SK-N-SH treated with all-trans-retinoic acid at 6 μM for 48 hours (cell line): ENCODE data around the gene MYO3B.

Source experiments
- ATAC-seq: fragments of 200-7000 bp; cut with Tn5 transposase; 3 replicates; pipeline ENCODE4 v1.9.1; 2020; ENCODE audit warnings: mild to moderate bottlenecking, moderate library complexity
- ARNTL ChIP-seq: fragments of 450-650 bp; formaldehyde crosslinking; IDR thresholded peaks from 2 replicates; pipeline ENCODE4 v1.5.0; 2020; ENCODE audit warnings: low read depth, mild to moderate bottlenecking, moderate library complexity, borderline replicate concordance
- BACH2 ChIP-seq: fragments of 250-450 bp; sonication (Bioruptor Pico); IDR thresholded peaks from 2 replicates; pipeline ENCODE4 v1.9.0; 2021; ENCODE audit warnings: mild to moderate bottlenecking, borderline replicate concordance
- CSDC2 ChIP-seq: fragments of 250-450 bp; sonication (Bioruptor Pico); IDR thresholded peaks from 2 replicates; pipeline ENCODE4 v1.5.0; 2020; ENCODE audit warnings: mild to moderate bottlenecking, moderate library complexity
- ESRRG ChIP-seq: fragments of 250-450 bp; sonication (Bioruptor Pico); IDR thresholded peaks from 2 replicates; pipeline ENCODE4 v1.6.1; 2021; ENCODE audit warnings: mild to moderate bottlenecking
- GLIS3 ChIP-seq: fragments of 250-450 bp; sonication (Bioruptor Pico); IDR thresholded peaks from 2 replicates; pipeline ENCODE4 v1.5.0; 2020; ENCODE audit warnings: mild to moderate bottlenecking, moderate library complexity
- ISL1 ChIP-seq: fragments of 250-450 bp; sonication (Bioruptor Pico); IDR thresholded peaks from 2 replicates; pipeline ENCODE4 v2.1.2; 2022; ENCODE audit warnings: mild to moderate bottlenecking, moderate library complexity
- OSR1 ChIP-seq: fragments of 250-450 bp; sonication (Bioruptor Pico); IDR thresholded peaks from 2 replicates; pipeline ENCODE4 v1.8.0; 2022; ENCODE audit warnings: moderate library complexity, mild to moderate bottlenecking, inconsistent platforms
- PPARA ChIP-seq: fragments of 250-450 bp; sonication (Bioruptor Pico); IDR thresholded peaks from 2 replicates; pipeline ENCODE4 v1.5.0; 2020; ENCODE audit warnings: mild to moderate bottlenecking, borderline replicate concordance
- RARB ChIP-seq: fragments of 250-450 bp; sonication (Bioruptor Pico); IDR thresholded peaks from 2 replicates; pipeline ENCODE4 v1.8.0; 2021; ENCODE audit warnings: mild to moderate bottlenecking, moderate library complexity
- SNAI2 ChIP-seq: fragments of 250-450 bp; sonication (Bioruptor Pico); IDR thresholded peaks from 2 replicates; pipeline ENCODE4 v1.5.0; 2020; ENCODE audit warnings: mild to moderate bottlenecking, moderate library complexity
- TCF4 ChIP-seq: fragments of 250-450 bp; sonication (Bioruptor Pico); IDR thresholded peaks from 2 replicates; pipeline ENCODE4 v1.8.0; 2021; ENCODE audit warnings: mild to moderate bottlenecking, moderate library complexity, borderline replicate concordance
- TOX ChIP-seq: fragments of 250-450 bp; sonication (Bioruptor Pico); IDR thresholded peaks from 2 replicates; pipeline ENCODE4 v1.8.0; 2021; ENCODE audit warnings: mild to moderate bottlenecking, moderate library complexity, borderline replicate concordance
- ZC3H10 ChIP-seq: fragments of 250-450 bp; sonication (Bioruptor Pico); IDR thresholded peaks from 2 replicates; pipeline ENCODE4 v1.5.1; 2021; ENCODE audit warnings: mild to moderate bottlenecking, moderate library complexity
- ZFP3 ChIP-seq: fragments of 250-450 bp; sonication (Bioruptor Pico); IDR thresholded peaks from 2 replicates; pipeline ENCODE4 v1.5.0; 2020; ENCODE audit warnings: mild to moderate bottlenecking, moderate library complexity
- ZFP30 ChIP-seq: fragments of 450-650 bp; formaldehyde crosslinking; IDR thresholded peaks from 2 replicates; pipeline ENCODE4 v1.5.0; 2022; ENCODE audit warnings: mild to moderate bottlenecking, moderate library complexity
- ZNF565 ChIP-seq: fragments of 450-650 bp; formaldehyde crosslinking; conservative IDR thresholded peaks from 2 replicates; pipeline ENCODE4 v1.5.0; 2020; ENCODE audit warnings: low read depth, mild to moderate bottlenecking, moderate library complexity
- ZNF70 ChIP-seq: fragments of 450-650 bp; formaldehyde crosslinking; IDR thresholded peaks from 2 replicates; pipeline ENCODE4 v1.5.0; 2020; ENCODE audit warnings: mild to moderate bottlenecking, moderate library complexity
- ZNF8 ChIP-seq: fragments of 450-650 bp; formaldehyde crosslinking; IDR thresholded peaks from 2 replicates; pipeline ENCODE4 v1.5.0; 2020; ENCODE audit warnings: mild to moderate bottlenecking, moderate library complexity
- TF ChIP-seq, protein P1 (sequence below): fragments of 250-450 bp; sonication (Bioruptor Pico); IDR thresholded peaks from 2 replicates; pipeline ENCODE4 v1.8.0; 2020; ENCODE audit warnings: mild to moderate bottlenecking, moderate library complexity, borderline replicate concordance
- TF ChIP-seq, protein P2 (sequence below): fragments of 250-450 bp; sonication (Bioruptor Pico); IDR thresholded peaks from 2 replicates; pipeline ENCODE4 v1.5.1; 2020; ENCODE audit warnings: low read depth, mild to moderate bottlenecking, moderate library complexity
- TF ChIP-seq, protein P3 (sequence below): fragments of 250-450 bp; sonication (Bioruptor Pico); IDR thresholded peaks from 2 replicates; pipeline ENCODE4 v1.5.0; 2020; ENCODE audit warnings: mild to moderate bottlenecking, moderate library complexity
- TF ChIP-seq, protein P4 (sequence below): fragments of 250-450 bp; sonication (Bioruptor Pico); IDR thresholded peaks from 2 replicates; pipeline ENCODE4 v1.5.1; 2021; ENCODE audit warnings: mild to moderate bottlenecking, moderate library complexity

Gene MYO3B

DNA sequence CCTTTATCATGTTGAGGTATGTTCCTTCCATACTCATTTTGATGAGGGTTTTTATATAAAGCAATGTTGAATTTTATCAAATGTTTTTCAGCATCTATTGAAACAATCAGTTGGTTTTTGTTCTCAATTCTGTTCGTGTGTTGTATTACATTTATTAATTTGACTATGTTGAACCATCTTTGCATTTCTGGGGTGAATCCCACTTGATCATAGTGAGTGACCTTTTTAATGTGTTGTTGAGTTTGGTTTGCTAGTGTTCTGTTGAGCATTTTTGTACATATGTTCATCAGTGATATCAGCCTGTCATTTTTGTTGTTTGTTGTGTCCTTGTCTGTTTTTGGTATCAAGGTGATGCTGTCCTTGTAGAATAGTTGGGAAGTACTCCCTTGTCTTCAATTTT lies 110.9 kb downstream of the MYO3B start:
- TF ChIP-seq TCF4 (CRISPR knock-in tag) (no peak), ZFP30 (CRISPR knock-in tag) (no peak), ZNF565 (no peak), TOX (CRISPR knock-in tag) (no peak), ZNF70 (CRISPR knock-in tag) (no peak), CSDC2 (no peak), ISL1 (no peak), BACH2 (CRISPR knock-in tag) (no peak)
- TF ChIP-seq, protein P1, sequence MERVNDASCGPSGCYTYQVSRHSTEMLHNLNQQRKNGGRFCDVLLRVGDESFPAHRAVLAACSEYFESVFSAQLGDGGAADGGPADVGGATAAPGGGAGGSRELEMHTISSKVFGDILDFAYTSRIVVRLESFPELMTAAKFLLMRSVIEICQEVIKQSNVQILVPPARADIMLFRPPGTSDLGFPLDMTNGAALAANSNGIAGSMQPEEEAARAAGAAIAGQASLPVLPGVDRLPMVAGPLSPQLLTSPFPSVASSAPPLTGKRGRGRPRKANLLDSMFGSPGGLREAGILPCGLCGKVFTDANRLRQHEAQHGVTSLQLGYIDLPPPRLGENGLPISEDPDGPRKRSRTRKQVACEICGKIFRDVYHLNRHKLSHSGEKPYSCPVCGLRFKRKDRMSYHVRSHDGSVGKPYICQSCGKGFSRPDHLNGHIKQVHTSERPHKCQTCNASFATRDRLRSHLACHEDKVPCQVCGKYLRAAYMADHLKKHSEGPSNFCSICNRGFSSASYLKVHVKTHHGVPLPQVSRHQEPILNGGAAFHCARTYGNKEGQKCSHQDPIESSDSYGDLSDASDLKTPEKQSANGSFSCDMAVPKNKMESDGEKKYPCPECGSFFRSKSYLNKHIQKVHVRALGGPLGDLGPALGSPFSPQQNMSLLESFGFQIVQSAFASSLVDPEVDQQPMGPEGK (CRISPR knock-in tag): no peak
- TF ChIP-seq, protein P2, sequence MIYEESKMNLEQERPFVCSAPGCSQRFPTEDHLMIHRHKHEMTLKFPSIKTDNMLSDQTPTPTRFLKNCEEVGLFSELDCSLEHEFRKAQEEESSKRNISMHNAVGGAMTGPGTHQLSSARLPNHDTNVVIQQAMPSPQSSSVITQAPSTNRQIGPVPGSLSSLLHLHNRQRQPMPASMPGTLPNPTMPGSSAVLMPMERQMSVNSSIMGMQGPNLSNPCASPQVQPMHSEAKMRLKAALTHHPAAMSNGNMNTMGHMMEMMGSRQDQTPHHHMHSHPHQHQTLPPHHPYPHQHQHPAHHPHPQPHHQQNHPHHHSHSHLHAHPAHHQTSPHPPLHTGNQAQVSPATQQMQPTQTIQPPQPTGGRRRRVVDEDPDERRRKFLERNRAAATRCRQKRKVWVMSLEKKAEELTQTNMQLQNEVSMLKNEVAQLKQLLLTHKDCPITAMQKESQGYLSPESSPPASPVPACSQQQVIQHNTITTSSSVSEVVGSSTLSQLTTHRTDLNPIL (CRISPR knock-in tag): no peak
- TF ChIP-seq, protein P3, sequence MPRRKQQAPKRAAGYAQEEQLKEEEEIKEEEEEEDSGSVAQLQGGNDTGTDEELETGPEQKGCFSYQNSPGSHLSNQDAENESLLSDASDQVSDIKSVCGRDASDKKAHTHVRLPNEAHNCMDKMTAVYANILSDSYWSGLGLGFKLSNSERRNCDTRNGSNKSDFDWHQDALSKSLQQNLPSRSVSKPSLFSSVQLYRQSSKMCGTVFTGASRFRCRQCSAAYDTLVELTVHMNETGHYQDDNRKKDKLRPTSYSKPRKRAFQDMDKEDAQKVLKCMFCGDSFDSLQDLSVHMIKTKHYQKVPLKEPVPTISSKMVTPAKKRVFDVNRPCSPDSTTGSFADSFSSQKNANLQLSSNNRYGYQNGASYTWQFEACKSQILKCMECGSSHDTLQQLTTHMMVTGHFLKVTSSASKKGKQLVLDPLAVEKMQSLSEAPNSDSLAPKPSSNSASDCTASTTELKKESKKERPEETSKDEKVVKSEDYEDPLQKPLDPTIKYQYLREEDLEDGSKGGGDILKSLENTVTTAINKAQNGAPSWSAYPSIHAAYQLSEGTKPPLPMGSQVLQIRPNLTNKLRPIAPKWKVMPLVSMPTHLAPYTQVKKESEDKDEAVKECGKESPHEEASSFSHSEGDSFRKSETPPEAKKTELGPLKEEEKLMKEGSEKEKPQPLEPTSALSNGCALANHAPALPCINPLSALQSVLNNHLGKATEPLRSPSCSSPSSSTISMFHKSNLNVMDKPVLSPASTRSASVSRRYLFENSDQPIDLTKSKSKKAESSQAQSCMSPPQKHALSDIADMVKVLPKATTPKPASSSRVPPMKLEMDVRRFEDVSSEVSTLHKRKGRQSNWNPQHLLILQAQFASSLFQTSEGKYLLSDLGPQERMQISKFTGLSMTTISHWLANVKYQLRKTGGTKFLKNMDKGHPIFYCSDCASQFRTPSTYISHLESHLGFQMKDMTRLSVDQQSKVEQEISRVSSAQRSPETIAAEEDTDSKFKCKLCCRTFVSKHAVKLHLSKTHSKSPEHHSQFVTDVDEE (CRISPR knock-in tag): no peak
- ATAC-seq: no peak

DNA sequence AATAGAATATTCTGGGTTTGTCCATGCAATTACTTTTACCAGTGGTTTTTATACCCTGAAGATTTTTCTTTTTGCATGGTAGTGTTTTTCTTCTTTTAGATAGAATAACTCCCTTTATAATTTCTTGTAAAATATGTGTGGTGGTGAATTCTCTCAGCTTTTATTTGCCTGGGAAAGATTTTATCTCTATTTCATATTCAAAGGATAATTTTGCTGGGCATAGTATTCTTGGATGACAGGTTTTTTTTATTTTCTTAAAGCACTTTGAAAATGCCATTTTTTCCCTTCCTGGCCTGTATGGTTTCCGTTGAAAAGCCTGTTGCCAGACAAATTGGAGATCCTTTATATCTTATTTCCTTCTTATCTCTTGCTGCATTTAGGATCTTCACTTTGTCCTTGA lies 113.5 kb downstream of the MYO3B start:
- ATAC-seq: no peak
- TF ChIP-seq ARNTL (CRISPR knock-in tag) (no peak), ZFP3 (CRISPR knock-in tag) (no peak), GLIS3 (CRISPR knock-in tag) (no peak), ZNF70 (CRISPR knock-in tag) (no peak)

DNA sequence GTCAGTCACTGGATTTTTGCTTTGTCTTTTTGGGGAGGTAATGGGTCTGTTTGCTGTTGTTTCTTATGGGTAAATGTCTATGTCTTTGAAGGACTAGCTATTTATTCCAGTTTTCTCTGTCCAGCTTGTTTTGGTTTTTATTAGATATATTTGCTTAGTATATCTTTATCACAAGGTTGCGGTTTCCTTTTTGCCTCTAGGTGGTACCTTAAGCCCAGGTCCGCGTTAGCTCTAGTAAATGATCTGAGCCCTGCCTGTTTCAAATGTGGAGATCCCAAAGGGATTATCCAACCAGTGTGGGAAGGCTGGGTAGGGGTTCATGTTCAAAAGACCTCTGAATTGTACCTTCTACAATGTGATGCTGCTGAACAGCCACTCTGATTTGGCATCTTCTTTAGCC lies 114.5 kb downstream of the MYO3B start:
- TF ChIP-seq ZC3H10 (CRISPR knock-in tag) (no peak), TCF4 (CRISPR knock-in tag) (no peak), PPARA (CRISPR knock-in tag) (no peak), ISL1 (no peak), CSDC2 (no peak), OSR1 (no peak)
- TF ChIP-seq, protein P4, sequence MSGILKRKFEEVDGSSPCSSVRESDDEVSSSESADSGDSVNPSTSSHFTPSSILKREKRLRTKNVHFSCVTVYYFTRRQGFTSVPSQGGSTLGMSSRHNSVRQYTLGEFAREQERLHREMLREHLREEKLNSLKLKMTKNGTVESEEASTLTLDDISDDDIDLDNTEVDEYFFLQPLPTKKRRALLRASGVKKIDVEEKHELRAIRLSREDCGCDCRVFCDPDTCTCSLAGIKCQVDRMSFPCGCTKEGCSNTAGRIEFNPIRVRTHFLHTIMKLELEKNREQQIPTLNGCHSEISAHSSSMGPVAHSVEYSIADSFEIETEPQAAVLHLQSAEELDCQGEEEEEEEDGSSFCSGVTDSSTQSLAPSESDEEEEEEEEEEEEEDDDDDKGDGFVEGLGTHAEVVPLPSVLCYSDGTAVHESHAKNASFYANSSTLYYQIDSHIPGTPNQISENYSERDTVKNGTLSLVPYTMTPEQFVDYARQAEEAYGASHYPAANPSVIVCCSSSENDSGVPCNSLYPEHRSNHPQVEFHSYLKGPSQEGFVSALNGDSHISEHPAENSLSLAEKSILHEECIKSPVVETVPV: no peak
- no peak for ATAC-seq

DNA sequence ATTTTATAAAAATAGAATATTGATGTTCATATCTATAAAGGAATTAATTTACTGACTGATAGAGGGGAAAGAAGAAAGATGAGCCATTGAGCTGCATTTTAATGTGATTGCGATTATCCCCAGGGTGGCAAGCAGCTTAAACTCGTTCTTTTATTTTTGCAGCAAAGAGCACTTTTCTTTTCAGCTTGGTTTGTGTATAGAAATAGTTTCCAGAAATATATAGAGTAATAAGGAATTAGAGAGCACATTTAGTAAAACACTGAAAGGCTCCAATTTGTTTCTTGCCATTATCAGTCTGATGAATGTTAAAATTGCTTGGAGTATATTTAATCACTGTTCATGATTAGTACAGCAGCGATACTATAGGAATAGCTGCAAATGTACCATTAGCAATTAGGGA lies 119.5 kb downstream of the MYO3B start:
- TF ChIP-seq ESRRG (no peak), ZNF8 (no peak), ISL1 (no peak), ZNF70 (CRISPR knock-in tag) (no peak), SNAI2 (CRISPR knock-in tag) (no peak), BACH2 (CRISPR knock-in tag) (no peak), ZNF565 (no peak), TCF4 (CRISPR knock-in tag) (no peak), RARB (CRISPR knock-in tag) (no peak), CSDC2 (no peak)
- TF ChIP-seq, protein P2 (CRISPR knock-in tag): no peak
- TF ChIP-seq, protein P3 (CRISPR knock-in tag): no peak
- TF ChIP-seq, protein P1 (CRISPR knock-in tag): no peak
- ATAC-seq: no peak
